ENCODE results near the gene ALK. TPM values are rescaled to one million over a fixed set of nuclear protein-coding genes. Genes with fewer than 3 reads are reported as not detected.
A peak's percentile ranks its signal among the peaks of the same experiment; 100 is the strongest.

The ALK gene
- total and polyA plus RNA-seq, 2 donors (not counting 1 experiment from before 2014, with no cell fraction given) = under 0.01 to 0.02 TPM

DNA sequence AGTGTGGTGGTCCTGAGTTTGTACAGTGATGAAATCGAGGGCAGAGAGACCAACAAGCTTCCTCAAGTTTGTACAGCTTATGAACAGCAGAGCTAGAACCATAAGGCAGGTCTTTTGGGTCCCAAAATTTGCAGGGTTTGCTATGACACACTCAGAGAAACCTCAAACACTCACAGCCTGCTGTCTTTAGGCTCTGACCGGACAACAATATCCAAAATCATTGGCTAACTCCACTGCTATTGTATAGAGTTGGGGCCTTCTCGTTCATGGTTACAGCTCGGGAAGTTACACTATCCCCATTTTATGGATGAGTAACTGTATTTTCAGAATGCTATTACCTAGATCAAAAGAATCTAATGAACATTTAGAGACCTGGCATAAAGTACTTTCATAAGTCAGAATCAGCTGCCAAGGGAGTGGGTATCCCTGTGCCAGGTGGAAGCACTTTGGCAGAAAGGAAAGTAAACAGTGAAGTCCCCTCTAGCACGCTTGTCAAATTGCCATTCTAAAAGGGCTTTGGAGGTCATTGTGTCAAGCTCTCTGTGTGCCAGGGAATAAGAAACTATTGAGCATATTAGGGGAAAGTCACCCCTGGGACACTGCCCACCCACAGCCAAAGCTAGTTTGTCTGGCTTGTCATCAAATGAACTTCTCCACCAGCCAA is 331.8 kb downstream of the ALK start:
- H3K4me3 ChIP-seq (replicated peaks in 1 of 4; ENCODE audit: control extremely low read depth in 1 of 4, insufficient read depth in 1 of 4, low read depth in 3 of 4, low read length in 4 of 4) = no peak overlapping the region
- no peaks in the 10 kb centered on the region for H3K79me2 ChIP-seq (ENCODE audit: control insufficient read depth, insufficient read depth, low read length)
- H3K27me3 ChIP-seq (ENCODE audit: control insufficient read depth, insufficient read depth, low read length) = no peaks in the 10 kb centered on the region
- H3K9ac ChIP-seq (ENCODE audit: insufficient read depth, low read length) = no peak overlapping the region
- no peak overlapping the region for H3K4me2 ChIP-seq (ENCODE audit: extremely low read depth, insufficient read depth, low read length)
- no peak for TF ChIP-seq EZH2 (IDR thresholded peaks at IDR 0.05; ENCODE audit: low read length, missing control alignments)
- TF ChIP-seq, protein P1, sequence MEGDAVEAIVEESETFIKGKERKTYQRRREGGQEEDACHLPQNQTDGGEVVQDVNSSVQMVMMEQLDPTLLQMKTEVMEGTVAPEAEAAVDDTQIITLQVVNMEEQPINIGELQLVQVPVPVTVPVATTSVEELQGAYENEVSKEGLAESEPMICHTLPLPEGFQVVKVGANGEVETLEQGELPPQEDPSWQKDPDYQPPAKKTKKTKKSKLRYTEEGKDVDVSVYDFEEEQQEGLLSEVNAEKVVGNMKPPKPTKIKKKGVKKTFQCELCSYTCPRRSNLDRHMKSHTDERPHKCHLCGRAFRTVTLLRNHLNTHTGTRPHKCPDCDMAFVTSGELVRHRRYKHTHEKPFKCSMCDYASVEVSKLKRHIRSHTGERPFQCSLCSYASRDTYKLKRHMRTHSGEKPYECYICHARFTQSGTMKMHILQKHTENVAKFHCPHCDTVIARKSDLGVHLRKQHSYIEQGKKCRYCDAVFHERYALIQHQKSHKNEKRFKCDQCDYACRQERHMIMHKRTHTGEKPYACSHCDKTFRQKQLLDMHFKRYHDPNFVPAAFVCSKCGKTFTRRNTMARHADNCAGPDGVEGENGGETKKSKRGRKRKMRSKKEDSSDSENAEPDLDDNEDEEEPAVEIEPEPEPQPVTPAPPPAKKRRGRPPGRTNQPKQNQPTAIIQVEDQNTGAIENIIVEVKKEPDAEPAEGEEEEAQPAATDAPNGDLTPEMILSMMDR (conservative IDR thresholded peaks at IDR 0.05 in 1 of 2, IDR thresholded peaks at IDR 0.05 in 1 of 2; ENCODE audit: low read depth in 1 of 2, low read length in 2 of 2) = no peak
- H3K9me3 ChIP-seq (ENCODE audit: control insufficient read depth, insufficient read depth, low read depth, low read length) = no peaks in the 10 kb centered on the region
- no peaks in the 10 kb centered on the region for H3K4me1 ChIP-seq (ENCODE audit: control insufficient read depth, extremely low read depth, insufficient read depth, low read length)
- no peak overlapping the region for H3K27ac ChIP-seq (ENCODE audit: insufficient read depth, low read length)
- no peaks in the 10 kb centered on the region for H4K20me1 ChIP-seq (ENCODE audit: control insufficient read depth, extremely low read depth, insufficient read depth, low read length)
- DNase-seq (ENCODE audit: low read depth in 2 of 2) = no peak
- H3K36me3 ChIP-seq (ENCODE audit: control insufficient read depth, insufficient read depth, low read length) = no peaks in the 10 kb centered on the region
- H2AFZ ChIP-seq (ENCODE audit: low read length) = no peak overlapping the region

DNA sequence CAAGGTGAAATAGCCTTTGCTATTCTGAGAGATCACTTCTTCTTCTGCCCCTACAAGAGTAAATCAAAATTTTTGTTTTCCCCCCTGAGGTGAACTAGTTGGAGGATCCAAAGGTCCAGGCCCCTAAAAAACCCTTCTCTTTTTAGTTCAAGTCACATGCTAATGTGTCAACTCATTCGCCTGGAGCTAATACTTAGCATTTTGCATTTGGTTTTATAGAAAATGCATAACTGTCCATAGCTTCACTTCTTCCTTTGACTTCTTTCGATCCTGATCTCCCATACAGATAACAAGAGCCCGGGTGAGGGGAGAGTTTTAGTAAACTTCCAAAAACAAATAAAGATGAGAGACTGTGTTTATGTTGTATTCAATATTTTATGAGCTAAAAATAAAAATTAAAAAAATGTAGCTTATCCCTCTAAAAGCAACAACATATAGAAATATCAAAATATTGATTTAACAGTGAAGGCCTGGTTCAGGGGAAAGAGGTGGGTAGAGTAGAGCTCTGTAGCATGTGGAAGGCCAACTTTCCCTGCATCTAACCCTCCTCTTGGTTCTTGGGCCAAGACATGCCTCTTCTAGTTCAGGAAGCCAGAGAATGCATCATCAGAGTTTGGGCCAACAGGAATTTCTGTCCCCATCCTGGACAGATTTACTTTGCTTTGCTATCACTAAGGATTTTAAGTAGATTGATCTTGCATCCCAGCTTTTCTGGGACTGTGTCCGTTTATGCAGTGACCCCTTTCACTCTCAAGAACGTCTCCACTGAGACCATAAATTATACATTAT is 333.8 kb downstream of the ALK start:
- Histone ChIP-seq H3K27me3 (ENCODE audit: control insufficient read depth, insufficient read depth, low read length) (no peaks in the 10 kb centered on the region), H3K4me1 (ENCODE audit: control insufficient read depth, extremely low read depth, insufficient read depth, low read length) (no peaks in the 10 kb centered on the region), H3K9me3 (ENCODE audit: control insufficient read depth, insufficient read depth, low read depth, low read length) (no peaks in the 10 kb centered on the region), H3K4me2 (ENCODE audit: extremely low read depth, insufficient read depth, low read length) (no peak overlapping the region), H3K4me3 (replicated peaks in 1 of 4; ENCODE audit: control extremely low read depth in 1 of 4, insufficient read depth in 1 of 4, low read depth in 3 of 4, low read length in 4 of 4) (no peak overlapping the region), H2AFZ (ENCODE audit: low read length) (no peak overlapping the region), H4K20me1 (ENCODE audit: control insufficient read depth, extremely low read depth, insufficient read depth, low read length) (no peaks in the 10 kb centered on the region), H3K36me3 (ENCODE audit: control insufficient read depth, insufficient read depth, low read length) (no peaks in the 10 kb centered on the region), H3K9ac (ENCODE audit: insufficient read depth, low read length) (no peak overlapping the region), H3K79me2 (ENCODE audit: control insufficient read depth, insufficient read depth, low read length) (no peaks in the 10 kb centered on the region), H3K27ac (ENCODE audit: insufficient read depth, low read length) (no peak overlapping the region)
- TF ChIP-seq, protein P1 (conservative IDR thresholded peaks at IDR 0.05 in 1 of 2, IDR thresholded peaks at IDR 0.05 in 1 of 2; ENCODE audit: low read depth in 1 of 2, low read length in 2 of 2) = no peak
- no peak for TF ChIP-seq EZH2 (IDR thresholded peaks at IDR 0.05; ENCODE audit: low read length, missing control alignments)
- DNase-seq (ENCODE audit: low read depth in 2 of 2) = peak in 1 of 2 donors; percentile 10

DNA sequence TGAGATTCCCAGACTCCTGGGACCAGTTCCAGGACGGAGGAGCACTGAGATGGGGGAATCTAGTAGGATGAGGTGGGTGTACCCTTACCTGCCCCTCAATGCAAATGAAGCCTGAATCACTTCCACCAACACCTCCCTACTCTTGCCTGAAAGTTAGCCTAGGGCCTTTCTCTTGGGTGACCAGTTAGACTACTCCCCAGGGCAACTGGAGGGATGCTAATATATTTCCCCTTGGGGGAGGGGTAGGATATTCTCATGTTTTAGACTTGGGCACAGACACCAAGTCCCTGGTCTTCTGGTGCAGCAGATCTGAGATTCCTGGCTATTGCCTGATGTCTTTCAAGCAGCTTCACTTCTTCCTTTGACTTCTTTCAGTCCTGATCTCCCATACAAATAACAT is 334.5 kb downstream of the ALK start:
- no peak overlapping the region for H3K4me3 ChIP-seq (replicated peaks in 1 of 4; ENCODE audit: control extremely low read depth in 1 of 4, insufficient read depth in 1 of 4, low read depth in 3 of 4, low read length in 4 of 4)

More for the DNA sequence above, 334.5 kb downstream of the ALK start:
- DNase-seq (ENCODE audit: low read depth in 2 of 2) = no peak
- H4K20me1 ChIP-seq (ENCODE audit: control insufficient read depth, extremely low read depth, insufficient read depth, low read length) = no peaks in the 10 kb centered on the region
- no peak for TF ChIP-seq EZH2 (IDR thresholded peaks at IDR 0.05; ENCODE audit: low read length, missing control alignments)
- TF ChIP-seq, protein P1 (conservative IDR thresholded peaks at IDR 0.05 in 1 of 2, IDR thresholded peaks at IDR 0.05 in 1 of 2; ENCODE audit: low read depth in 1 of 2, low read length in 2 of 2) = no peak
- H2AFZ ChIP-seq (ENCODE audit: low read length) = no peak overlapping the region
- no peaks in the 10 kb centered on the region for H3K79me2 ChIP-seq (ENCODE audit: control insufficient read depth, insufficient read depth, low read length)
- H3K27ac ChIP-seq (ENCODE audit: insufficient read depth, low read length) = no peak overlapping the region
- H3K27me3 ChIP-seq (ENCODE audit: control insufficient read depth, insufficient read depth, low read length) = no peaks in the 10 kb centered on the region
- H3K36me3 ChIP-seq (ENCODE audit: control insufficient read depth, insufficient read depth, low read length) = no peaks in the 10 kb centered on the region
- no peak overlapping the region for H3K9ac ChIP-seq (ENCODE audit: insufficient read depth, low read length)
- H3K9me3 ChIP-seq (ENCODE audit: control insufficient read depth, insufficient read depth, low read depth, low read length) = no peaks in the 10 kb centered on the region
- no peaks in the 10 kb centered on the region for H3K4me1 ChIP-seq (ENCODE audit: control insufficient read depth, extremely low read depth, insufficient read depth, low read length)
- H3K4me2 ChIP-seq (ENCODE audit: extremely low read depth, insufficient read depth, low read length) = no peak overlapping the region
